T follicular helper cell (primary cell): ENCODE measurements around the gene DMRTB1.

Experiments
- DNase-seq: peaks from one replicate; pipeline ENCODE4 v3.0.0-alpha.2; 2020; ENCODE audit warnings: low read depth

DMRTB1 gene

DNA sequence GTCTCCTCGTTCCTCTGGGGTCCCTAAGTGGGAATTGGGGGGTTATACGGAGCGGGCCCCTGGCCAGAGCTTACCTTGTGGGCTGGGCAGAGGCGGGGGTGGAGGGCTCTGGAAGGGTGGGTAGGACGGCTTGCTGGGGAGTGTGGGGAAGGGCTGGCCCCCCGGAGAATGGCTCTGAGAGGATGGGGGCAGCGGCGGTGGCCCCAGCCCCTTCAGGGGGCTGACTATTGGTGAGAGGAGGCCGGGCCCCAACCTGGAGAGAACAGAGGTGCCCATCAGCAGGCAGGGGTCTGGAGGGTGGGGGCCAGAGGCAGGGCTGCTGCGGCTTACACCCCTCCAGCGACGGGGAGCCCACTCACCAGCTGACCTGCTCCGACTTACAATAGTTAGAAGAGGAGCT, 50.6 kb downstream of the DMRTB1 start:
- DNase-seq, result no peak

DNA sequence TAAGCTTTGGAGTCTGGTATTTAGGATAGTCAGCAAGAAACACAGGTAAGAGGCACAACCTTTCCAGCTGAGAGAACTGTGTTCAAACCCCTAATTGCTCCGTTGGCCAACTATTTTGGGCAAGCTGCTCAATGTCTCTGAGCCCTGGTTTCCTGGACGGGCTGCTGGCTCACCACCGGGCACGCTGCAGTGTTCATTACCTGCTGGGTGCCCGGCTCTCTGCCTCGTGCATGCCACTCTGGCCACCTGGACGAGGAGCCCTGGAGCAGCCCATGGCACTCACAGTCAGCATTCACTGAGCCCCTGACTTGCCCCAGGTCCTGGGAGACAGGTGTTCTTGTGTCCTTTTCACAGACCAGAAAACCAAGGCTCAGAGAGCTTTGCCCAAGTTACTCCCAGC, 51.0 kb downstream of the DMRTB1 start:
- no peak for DNase-seq

DNA sequence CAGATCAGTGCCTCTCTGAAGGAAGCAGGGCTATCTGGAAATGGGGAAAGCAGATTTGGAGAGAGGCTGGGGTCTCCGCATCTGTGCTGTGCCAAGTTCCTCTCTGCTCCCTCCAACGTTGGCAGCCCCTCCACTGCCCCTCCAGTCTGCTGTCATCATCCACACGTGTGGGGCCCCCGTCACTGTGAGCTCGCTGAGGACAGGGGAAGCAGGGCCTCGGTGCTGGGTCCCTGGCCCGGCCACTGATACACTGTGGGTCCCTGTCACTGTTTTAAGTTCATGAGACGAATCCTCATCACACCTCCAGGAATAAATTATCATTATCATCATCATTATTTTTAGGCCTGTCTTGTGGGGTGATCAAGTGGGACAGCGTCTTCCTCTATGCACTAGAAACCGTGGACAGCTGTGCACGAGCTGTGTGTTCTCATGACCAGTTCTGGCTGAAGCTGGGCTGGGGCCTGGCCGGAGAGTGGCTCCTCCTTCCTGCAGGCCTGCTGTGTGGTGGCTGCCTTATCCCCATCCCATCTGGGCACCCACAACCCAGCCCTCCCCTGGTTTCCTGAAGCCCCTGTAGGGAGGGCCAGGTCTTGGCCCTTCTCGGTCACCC, 52.2 kb downstream of the DMRTB1 start:
- no peak for DNase-seq

DNA sequence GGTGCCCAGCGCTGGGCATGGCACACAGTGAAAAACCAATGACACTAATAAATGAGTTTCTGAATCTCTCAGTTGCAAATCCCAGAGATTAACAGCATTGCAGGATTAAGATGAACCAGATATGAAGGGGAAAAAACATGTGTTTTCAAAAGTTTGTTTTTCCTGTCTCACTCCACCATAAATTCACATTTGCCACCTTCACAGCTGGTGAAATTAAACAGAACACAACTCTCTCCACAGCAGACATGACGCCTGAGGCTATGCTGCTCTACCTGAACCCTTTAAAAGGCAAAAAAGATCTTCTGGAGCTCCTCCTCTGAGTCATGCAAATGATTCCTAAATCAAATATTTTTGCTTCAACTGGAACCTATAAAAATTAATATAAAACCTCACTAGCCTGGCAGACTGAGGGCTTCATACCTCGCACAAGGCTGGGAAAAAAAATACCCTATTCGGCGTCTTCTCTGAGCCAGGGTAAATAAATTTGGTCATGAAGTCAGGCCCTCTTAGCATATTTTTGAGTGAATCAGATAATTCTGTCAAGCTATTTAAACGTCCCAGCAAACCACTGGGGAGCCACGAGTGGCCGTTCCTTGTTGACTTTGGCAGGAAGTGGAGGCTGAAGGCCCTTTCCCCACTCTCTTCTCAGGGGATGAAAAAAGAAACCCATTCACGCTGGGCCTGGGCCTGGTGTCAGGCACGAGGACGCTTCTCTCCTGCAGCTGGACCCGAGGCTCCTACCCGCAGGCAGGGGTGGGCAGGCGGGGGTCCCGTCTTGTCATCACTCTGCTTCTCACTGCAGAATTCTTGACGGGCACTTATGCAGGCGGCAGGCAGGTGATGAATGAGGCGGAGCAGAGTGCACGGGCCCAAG, 53.0 kb downstream of the DMRTB1 start:
- DNase-seq, result no peak

DNA sequence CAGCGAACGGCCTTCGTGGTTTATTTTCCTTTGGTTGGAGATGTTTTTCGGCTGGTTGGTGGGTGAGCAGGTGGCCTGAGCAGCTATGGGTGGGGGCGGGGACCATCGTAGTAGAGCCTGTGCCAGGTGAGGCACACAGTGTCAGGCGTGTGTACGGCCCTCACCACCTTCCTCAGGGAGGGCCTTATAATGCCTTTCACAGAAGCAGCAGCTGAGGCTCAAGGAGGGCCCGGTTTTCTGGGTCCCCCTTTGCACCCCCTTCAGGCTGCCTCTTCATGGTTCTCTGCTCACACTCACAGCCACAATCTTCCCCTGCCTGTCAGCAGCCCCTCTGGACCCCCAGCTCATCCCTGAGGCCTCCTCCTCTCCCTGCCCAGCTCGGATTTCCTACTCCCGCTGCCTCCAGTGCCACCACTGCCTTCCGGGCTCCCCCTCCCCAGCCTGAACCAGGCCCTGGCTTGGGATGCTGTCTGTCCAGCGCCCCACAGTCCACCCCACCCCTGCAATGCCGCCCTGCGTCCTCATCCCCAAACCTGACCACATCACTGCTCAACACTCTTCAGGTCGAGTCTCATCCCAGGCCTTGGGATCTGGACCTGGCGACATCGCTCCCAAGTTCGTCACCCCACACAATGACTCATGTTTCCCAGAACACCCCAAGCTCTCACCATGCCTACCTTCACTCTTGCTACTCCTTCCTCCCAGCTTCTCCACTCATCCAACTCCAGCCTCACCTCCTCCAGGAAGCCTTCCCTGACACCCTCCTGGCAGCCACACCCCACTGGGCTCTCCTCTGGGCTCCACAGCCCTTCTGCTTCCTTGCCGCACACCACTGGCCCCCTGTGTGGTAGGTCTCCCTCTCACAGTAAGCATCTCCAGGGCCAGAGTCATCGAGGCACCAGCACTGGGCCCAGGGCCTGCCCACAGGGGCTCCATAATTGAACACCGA, 53.9 kb downstream of the DMRTB1 start:
- no peak for DNase-seq

DNA sequence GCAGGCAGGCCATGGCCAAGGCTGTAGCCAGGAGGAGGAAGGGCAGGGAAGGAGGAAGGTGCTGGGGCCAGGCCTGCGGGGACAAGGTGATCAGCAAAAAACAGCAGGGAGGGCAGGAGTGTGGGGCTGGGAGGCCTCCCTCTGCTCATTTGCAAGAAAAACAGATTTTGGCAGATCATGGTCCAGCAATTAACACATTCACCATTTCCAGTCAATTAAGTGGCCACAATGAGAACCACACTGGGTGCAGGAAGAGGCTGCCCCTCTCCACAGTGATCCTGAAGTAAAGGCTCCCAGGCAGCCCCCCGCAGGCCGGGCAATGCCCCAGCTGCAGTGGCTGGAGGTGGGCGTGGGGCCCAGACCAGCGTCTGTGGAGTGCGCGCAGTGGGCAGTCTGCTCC, 54.6 kb downstream of the DMRTB1 start:
- no peak for DNase-seq

DNA sequence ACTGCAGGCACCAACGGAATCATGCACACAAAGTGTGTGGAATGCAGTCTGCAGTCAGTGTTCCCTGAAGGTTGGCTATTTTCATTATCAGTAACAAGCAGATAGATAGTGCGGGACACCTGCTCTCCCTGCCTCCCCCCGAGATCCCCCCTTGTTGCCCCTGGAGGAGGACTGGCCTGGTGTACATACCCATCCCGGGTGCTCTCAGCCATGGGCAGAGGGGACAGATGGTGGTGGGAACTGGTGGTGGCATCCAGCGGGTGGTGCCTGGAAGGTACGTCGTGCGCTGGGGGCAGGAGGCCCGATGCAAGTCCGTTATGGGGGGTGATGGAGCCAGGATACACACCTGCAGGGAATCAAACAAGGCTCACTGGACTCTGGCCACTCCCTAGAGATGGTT, 55.2 kb downstream of the DMRTB1 start:
- no peak for DNase-seq

DNA sequence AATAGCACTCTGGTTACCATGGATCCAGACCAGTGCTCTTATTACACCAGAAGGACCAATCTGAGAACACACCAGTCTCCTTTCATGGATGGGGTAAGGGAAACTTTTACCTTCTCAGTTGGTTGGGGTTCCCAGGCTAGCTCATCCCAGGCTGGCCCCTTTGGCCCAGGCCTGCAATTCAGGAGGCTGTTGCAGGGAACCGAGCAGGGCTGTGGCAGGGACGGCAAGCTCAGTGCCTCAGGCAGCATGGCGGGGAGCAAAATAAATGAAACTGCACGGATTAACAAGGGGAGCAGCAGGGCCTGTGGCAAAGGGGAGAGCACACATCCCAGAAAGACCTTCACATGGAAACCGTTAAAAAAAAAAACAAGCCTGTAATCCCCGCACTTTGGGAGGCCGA, 57.0 kb downstream of the DMRTB1 start:
- DNase-seq, result no peak
